GM19025 (cell line): Measurements from ENCODE around the gene ADAM12.
"Not testable (repeated sequence)": the region's sequence is repeated elsewhere in the genome, so short reads cannot be mapped to it uniquely, and the experiment has no call there.

ENCODE experiments used
- ATAC-seq: cut with Tn5 transposase; IDR thresholded peaks from one replicate; pipeline ENCODE4 v1.9.1; 2021; ENCODE audit warnings: mild to moderate bottlenecking, low read depth, moderate library complexity; ENCODE audit not compliant: unreplicated experiment

Gene ADAM12

GRCh38 chr10:126268013-126268920 lies 120.0 kb downstream of the ADAM12 start:
- ATAC-seq, result no peak

DNA sequence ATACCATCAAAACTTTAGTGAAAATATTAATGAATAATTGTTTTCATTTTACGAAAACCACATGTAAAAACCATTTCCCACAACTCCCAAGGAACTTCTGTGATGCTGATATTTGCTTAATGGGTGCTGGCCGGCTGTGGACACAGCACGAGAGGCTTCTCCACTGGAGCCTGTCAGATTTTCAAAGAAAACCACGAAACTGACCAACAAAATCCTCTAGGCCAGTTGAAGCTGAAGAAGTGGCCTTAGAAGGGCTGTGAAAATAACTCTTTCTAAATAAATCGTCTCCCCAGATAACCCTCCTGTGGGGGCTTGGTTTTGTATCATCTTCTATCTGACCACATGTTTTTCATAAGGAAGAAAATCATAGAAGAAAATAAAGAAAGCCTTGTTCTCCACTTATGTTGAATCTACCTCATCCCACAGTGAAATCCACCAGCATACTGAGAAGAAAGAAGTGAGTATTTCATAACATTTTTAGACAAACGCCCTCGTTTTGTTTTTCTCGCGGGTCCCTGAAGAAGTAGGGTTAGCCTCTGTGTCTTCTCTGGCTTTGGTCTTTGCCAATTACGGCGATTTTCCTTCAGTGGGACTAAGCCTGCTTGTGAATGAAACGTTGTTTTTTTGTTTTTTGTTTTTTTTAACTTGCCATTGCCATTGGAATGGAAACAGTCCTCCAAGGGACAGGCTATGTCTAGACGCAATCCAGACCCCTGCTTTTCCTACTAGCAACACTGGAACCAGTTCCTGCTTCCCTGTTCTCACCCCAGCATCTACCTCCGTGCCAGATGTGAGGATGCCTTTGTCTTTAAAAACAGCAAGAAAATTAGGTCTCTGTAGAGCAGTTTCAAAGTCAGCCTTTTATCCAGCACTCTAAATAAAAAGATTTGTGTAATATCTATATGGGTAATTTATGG lies 123.9 kb downstream of the ADAM12 start:
- ATAC-seq, result no peak

DNA sequence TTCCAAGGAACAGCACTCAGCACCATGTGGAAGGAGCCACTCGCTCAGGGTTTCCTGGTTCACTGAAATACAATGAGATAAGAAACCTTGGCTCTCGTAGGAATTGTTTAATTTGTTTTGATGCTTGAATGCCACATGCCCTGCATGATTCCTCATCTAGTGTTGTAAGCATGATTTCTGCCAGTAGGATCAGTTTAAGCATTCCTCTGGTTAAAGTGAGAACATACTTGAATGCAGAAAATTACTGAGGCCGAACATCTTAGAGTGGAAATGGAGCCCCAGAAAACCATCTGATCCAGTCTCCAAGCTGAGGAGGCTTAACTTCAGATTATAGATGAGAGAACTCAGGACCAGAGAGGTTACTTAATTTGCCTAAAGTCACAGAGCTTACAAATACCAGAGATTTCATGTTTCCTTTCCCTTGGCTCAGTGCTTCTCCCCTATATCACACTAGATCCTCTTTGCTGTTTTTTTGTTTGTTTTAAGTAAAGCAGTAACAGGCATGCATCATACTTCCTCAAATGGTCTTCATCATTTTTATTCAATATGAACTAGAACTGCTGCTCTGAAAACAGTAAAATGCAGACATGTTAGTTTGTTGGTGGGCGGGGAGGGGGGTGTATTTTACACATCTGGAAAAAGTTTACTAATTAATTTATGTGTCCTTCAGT lies 125.1 kb downstream of the ADAM12 start:
- no peak for ATAC-seq

DNA sequence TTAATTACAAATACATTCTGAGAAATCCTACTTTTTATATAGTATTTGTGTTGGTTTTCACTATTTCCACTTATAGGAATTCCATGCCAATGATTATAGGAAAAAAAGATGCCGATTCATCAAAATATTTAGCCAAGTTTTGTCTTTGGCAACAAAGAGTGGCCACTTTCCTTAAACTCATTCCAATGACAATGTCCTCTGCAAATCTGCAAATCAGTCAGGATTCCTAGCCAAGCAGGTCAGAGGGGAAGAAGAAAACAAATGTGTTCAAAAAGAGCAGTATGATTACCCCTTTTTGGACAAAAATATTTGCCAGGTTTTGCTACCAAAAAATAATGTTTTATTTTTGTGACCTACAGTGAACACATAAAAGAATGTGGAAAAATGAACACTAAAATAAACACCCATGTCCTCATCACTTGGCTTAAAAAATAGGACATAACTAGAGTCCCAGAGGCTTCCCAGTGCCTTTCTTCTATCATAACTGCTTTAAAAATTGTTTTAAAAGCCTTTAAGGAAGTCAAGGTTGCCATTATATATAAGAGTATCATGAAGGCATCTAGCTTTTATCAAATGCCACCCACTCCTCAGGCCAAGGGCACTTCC lies 125.9 kb downstream of the ADAM12 start:
- ATAC-seq, result no peak

DNA sequence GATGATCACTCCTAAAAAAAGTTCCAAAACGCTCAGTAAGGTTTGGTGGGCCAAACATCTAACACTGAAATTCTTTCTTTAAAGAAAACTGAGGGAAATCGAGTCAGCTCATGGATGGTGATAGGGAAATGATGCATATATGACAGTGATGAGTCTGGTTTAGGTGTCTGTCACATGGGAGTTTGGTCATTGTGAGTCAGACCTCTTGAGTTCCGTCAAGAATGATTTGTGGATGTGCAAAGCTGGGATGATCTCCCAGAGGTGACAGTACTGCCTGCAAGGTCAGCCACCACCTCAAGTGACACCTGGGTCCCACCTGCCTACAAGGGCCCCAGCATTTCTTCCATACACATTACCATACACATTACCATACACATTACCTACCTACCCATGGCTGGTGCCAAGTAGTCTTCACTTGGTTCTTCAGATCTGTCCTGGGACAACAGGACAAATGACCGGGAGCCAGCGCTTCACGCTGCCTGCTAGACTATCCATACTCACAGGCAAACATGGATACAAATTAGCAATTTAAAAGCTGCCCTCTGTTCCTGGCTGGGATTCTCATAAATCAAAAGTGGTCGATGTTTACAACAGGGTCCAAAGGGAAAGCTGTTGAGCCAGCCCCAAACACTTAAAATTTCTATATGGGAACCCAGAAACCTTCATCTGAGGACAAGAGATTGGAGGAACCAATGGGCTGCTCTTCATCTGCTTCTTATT lies 128.4 kb downstream of the ADAM12 start:
- no peak for ATAC-seq

DNA sequence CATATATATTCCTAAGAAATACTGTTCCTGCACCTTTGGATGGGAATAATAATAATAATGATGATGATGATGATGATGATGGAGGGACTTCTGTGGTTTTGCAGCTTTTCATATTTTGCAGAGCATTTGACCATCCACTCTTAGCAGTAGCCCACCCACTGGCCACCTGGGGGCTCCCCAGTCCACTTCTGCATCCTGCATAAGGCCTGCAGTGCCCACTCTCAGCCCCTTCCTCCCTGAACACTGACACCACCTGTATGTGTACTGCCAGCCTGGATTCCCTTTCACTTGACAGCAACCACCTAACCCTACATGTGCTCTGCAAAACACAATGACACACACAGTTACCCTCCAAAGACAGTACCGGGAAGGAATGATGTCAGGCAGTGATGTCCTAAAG lies 131.4 kb downstream of the ADAM12 start:
- no peak for ATAC-seq

DNA sequence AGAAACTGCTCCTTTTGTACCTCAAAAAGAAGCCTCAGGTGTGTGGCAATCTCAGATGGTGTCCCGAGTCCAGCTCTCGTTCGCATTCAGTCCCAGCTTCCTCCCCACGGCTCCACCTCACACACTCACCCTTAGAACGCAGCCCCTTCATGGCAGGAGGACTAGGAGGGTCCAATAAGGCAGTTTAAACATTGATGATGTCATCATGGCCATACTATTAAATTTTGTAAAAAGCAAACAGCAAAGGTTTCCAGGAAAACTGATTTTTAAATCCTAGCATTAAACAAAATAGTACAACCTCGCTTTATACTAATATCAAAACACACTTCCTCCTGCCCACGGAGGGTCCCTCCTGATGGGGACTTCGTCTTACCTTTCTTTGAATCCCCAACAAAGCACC lies 133.0 kb downstream of the ADAM12 start:
- no peak for ATAC-seq

GRCh38 chr10:126253611-126253998 lies 134.7 kb downstream of the ADAM12 start:
- ATAC-seq, result no peak

- ATAC-seq, result no peak
Measured at GRCh38 chr10:126252884-126253610, 135.2 kb downstream of the ADAM12 start.

DNA sequence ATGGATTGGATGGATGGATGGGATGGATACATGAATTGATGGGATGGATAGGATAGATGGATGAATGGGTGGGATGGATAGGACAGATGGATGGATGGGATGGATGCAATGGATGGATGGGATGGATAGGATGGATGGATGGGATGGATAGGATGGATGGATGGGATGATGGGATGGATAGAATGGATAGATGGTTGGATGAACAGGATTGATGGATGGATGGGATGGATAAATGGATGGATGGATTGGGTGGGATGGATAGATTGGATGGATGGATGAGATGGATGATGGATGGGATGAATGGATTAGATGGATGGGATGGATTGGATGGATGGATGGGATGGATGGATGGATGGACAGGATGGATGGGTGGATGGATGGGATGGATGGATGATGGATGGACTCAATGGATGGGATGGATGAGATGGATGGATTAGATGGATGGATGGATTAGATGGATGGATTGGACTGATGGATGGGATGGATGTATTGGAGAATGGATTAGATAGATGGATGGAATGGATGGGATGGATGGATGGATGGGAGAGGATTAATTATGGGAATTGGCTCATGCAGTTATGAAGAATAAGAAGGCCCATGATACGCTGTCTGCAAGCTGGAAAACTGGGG lies 136.4 kb downstream of the ADAM12 start:
- no peak for ATAC-seq

DNA sequence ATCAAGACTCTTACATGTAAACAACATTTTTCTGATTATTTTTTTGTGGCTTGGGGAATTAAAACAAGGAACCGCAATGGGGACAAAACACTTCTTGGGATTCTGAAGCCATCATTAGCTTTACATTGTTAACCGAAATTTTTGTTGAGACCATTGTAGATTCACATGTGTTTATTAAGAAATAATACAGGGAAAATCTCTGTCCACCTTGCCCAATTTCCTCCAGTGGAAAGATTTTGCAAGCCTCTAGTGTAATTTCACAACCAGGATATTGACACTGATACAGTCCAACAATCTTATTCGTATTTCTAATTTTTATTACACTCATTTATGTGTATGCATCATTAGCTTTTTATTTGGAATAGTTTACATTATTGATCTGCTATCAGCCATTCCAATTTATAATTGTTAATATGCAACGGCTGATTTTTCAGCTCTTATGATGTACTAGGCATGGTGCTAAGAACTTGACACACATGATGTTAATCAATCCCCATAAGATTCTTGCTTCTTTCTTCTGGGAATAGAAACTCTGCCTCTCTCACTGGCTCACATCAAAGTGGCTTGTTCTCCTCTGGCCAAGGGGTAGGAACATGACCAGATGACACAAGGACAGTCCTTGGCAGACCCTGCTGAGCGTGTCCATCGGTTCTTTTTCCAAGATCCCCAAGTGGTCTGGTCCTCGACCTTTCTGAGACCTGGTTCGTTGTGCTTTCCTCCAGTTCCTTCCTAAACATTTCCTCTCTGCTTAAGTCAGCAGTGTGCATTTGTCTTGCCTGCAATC lies 137.6 kb downstream of the ADAM12 start:
- ATAC-seq, result no peak

DNA sequence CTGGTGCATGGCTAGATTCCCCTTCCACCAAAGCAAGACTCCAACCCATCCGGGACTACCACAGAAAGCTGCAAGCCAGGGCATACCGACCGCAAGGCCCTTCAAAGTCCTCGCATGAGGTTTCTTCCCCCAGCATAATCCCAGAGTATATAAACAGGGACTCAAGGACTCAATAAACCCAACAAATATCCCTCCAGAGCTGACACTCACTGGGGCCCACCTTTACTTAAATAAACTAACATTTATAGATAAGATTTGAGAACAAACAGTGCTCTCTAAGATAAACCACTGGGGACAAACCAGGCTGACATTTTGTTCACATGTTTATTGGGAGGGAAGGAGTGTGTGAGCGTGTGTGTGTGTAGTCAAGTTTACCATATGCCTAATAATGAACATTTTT lies 138.2 kb downstream of the ADAM12 start:
- no peak for ATAC-seq

- ATAC-seq, result no peak
Measured at GRCh38 chr10:126247446-126247975, 140.8 kb downstream of the ADAM12 start.

GRCh38 chr10:126246396-126246795 lies 141.9 kb downstream of the ADAM12 start:
- not testable (repeated sequence) for ATAC-seq

DNA sequence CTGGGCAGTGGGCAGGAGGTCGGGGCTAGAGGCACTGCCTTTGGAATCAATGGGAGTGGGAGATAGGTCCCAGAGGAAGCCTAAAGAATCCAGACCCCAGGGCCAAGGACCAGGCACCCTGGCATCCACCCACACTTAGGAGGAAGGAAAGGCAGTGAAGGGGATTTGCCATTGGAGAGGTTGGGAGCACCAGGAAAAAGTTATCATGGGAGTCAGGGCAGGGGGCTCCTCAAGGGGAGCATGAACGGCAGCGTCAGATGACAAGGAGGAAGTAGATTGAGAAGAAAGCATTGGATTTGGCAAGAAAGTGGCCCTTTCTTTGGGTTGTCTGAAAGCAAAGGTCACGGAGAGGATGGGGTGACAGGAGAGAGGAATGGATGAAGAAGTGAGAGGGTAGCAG lies 142.8 kb downstream of the ADAM12 start:
- ATAC-seq, result no peak

GRCh38 chr10:126243971-126244370 lies 144.3 kb downstream of the ADAM12 start:
- no peak for ATAC-seq

DNA sequence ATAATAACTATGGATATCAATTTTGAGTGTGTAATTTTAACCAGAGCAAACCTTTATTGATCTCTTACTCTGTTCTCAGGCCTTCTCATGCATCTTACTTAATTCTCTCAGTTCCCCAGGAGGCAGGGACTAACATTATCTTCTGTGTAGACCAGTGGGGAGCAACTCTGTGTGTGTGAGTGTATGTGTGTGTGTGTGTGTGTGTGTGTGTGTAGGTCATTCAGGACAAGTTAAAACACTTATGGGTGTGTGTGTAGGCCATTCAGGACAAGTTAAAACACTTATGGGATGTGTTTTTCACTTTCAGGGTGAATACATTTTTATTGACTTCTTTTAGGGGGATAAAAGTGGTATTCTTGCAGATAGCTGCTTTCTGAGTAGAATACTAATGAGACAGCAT lies 145.0 kb downstream of the ADAM12 start:
- no peak for ATAC-seq
